Astrocyte (in vitro differentiated cells and primary cell): ENCODE data around the gene SGCA. TPM values are rescaled to one million over a fixed set of nuclear protein-coding genes. Genes with fewer than 3 reads are reported as not detected.

Experiments
- DNase-seq: peaks from one replicate; pipeline ENCODE4 v3.0.0-alpha.2; 2010; ENCODE audit warnings: low read depth
- FAIRE-seq: peaks from 2 replicates; lab custom pipeline; 2011; peaks lifted over from hg19 to GRCh38; lab: Jason Lieb, UNC
- H2AFZ ChIP-seq: 2 replicates; pipeline ENCODE4 v1.6.0; 2012; ENCODE audit warnings: low read depth, low read length, inconsistent platforms
- H3K27ac ChIP-seq: 2 replicates; pipeline ENCODE4 v1.5.1; 2011; ENCODE audit warnings: low read depth, low read length, inconsistent platforms
- H3K27me3 ChIP-seq: 2 replicates; pipeline ENCODE4 v1.6.0; 2011; ENCODE audit warnings: low read length, inconsistent platforms; ENCODE audit not compliant: insufficient read depth
- H3K36me3 ChIP-seq: 2 replicates; pipeline ENCODE4 v1.5.1; 2011; ENCODE audit warnings: low read length, inconsistent platforms; ENCODE audit not compliant: insufficient read depth
- H3K4me1 ChIP-seq: 2 replicates; pipeline ENCODE4 v1.5.1; 2011; ENCODE audit warnings: low read length, inconsistent platforms; ENCODE audit not compliant: insufficient read depth
- H3K4me2 ChIP-seq: 2 replicates; pipeline ENCODE4 v1.6.0; 2012; ENCODE audit warnings: low read length, inconsistent platforms
- H3K4me3 ChIP-seq: 2 replicates; pipeline ENCODE4 v1.5.1; 2011; ENCODE audit warnings: low read depth, mild to moderate bottlenecking, low read length, inconsistent platforms; ENCODE audit not compliant: insufficient read depth
- H3K79me2 ChIP-seq: 2 replicates; pipeline ENCODE4 v1.6.0; 2012; ENCODE audit warnings: mild to moderate bottlenecking, low read length, inconsistent platforms; ENCODE audit not compliant: insufficient read depth
- H3K9ac ChIP-seq: 2 replicates; pipeline ENCODE4 v1.6.0; 2012; ENCODE audit warnings: mild to moderate bottlenecking, low read length, inconsistent platforms
- H3K9me3 ChIP-seq: 2 replicates; pipeline ENCODE4 v1.5.1; 2012; ENCODE audit warnings: low read depth, mild to moderate bottlenecking, low read length, inconsistent platforms; ENCODE audit not compliant: insufficient read depth
- H4K20me1 ChIP-seq: 2 replicates; pipeline ENCODE4 v1.6.0; 2012; ENCODE audit warnings: low read length, inconsistent platforms; ENCODE audit not compliant: insufficient read depth
- H3K27ac Mint-ChIP-seq: one replicate; pipeline ENCODE4 v1.8.0; 2021; ENCODE audit warnings: mild to moderate bottlenecking, mixed read lengths; ENCODE audit not compliant: unreplicated experiment
- H3K27me3 Mint-ChIP-seq: one replicate; pipeline ENCODE4 v1.8.0; 2021; ENCODE audit warnings: low read depth, mixed read lengths; ENCODE audit not compliant: unreplicated experiment
- H3K36me3 Mint-ChIP-seq: one replicate; pipeline ENCODE4 v1.8.0; 2021; ENCODE audit warnings: low read depth, mixed read lengths; ENCODE audit not compliant: unreplicated experiment
- H3K4me1 Mint-ChIP-seq: one replicate; pipeline ENCODE4 v1.8.0; 2021; ENCODE audit warnings: low read depth, mixed read lengths; ENCODE audit not compliant: unreplicated experiment
- H3K4me3 Mint-ChIP-seq: one replicate; pipeline ENCODE4 v1.8.0; 2021; ENCODE audit warnings: mild to moderate bottlenecking, moderate library complexity, mixed read lengths; ENCODE audit not compliant: unreplicated experiment
- H3K9me3 Mint-ChIP-seq: one replicate; pipeline ENCODE4 v1.8.0; 2021; ENCODE audit warnings: mild to moderate bottlenecking, mixed read lengths; ENCODE audit not compliant: unreplicated experiment
- CTCF ChIP-seq: IDR thresholded peaks from 2 replicates; pipeline ENCODE4 v1.5.1; 2011; ENCODE audit warnings: low read depth, mild to moderate bottlenecking, inconsistent platforms, low read length, moderate library complexity; ENCODE audit not compliant: insufficient read depth
- EZH2 ChIP-seq: IDR thresholded peaks from 2 replicates; pipeline ENCODE4 v1.6.1; 2012; ENCODE audit warnings: mild to moderate bottlenecking, low read length, inconsistent platforms; ENCODE audit not compliant: insufficient read depth
- total RNA-seq: library from RNA; stranded (reverse); gene quantifications from 2 replicates; pipeline ENCODE4 v1.2.1, GENCODE V29; 2021

SGCA gene
- total RNA-seq, 1 donor from 2014 or later, result 0.32 TPM

- H3K4me1 ChIP-seq, result peaks cover 17% of the 10 kb centered on the region
- H3K27ac ChIP-seq, result no peak overlapping the region
- TF ChIP-seq EZH2 (no peak), CTCF (no peak)
- H3K4me2 ChIP-seq, result peak overlapping the region; percentile 95
- Mint-ChIP-seq H3K36me3 (no peaks in the 10 kb centered on the region), H3K27ac (peak overlapping the region; percentile 62), H3K4me3 (peak overlapping the region; percentile 73), H3K27me3 (no peaks in the 10 kb centered on the region), H3K4me1 (peaks cover 23% of the 10 kb centered on the region), H3K9me3 (no peaks in the 10 kb centered on the region)
- peaks cover 5% of the 10 kb centered on the region for H3K79me2 ChIP-seq
- FAIRE-seq (no peak), DNase-seq (no peak)
- H3K27me3 ChIP-seq, result no peaks in the 10 kb centered on the region
- peaks cover 2% of the 10 kb centered on the region for H3K36me3 ChIP-seq
- H3K9ac ChIP-seq, result peak overlapping the region; percentile 6
- peaks cover 35% of the 10 kb centered on the region for H4K20me1 ChIP-seq
- no peaks in the 10 kb centered on the region for H3K9me3 ChIP-seq
- no peak overlapping the region for H2AFZ ChIP-seq
- H3K4me3 ChIP-seq, result no peak overlapping the region
Observed at GRCh38 chr17:50130559-50131305, 35.1 kb upstream of the SGCA start.

DNA sequence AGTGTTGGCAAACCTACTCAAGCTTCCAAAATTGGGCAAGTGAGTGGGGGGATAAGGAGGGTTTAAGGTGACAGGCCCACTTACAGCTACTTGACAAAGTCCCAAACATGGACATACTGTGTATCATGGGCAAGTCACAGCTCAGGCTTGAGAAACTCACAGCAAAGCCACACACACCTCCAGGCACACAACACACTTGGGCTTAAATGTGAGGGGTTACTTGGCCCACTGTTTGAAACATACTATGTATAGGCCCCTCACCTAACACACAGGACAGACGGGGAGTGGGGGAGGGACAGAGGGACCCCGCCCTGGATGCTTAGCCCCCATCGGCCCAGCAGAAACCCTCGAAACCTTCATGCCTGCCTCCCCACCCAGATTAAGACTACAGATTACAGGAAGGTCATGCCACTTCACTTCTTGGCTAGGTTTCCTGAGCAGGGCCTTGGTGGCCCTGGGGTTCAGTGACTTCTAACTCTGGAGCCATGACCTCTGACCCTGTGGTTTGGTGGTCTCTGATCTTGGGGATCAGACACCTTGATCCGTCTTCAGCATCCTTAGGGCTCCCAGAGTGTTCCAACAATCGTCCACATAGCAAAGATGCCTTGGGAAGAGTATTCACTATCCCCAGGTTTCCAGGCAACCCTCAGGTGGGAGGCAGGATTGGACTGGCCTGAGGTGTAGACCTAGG, 33.6 kb upstream of the SGCA start:
- H3K4me3 Mint-ChIP-seq, result no peak overlapping the region
- H3K9me3 ChIP-seq, result no peaks in the 10 kb centered on the region
- no peaks in the 10 kb centered on the region for H3K27me3 ChIP-seq
- no peak overlapping the region for H3K9ac ChIP-seq
- H3K4me1 Mint-ChIP-seq, result peaks cover 23% of the 10 kb centered on the region
- H4K20me1 ChIP-seq, result peaks cover 49% of the 10 kb centered on the region
- no peak overlapping the region for H3K27ac ChIP-seq
- no peak for TF ChIP-seq CTCF
- TF ChIP-seq EZH2, result no peak
- FAIRE-seq, result no peak
- no peak overlapping the region for H3K4me3 ChIP-seq
- peaks cover 5% of the 10 kb centered on the region for H3K36me3 ChIP-seq
- H2AFZ ChIP-seq, result no peak overlapping the region
- peaks cover 9% of the 10 kb centered on the region for H3K36me3 Mint-ChIP-seq
- peaks cover 17% of the 10 kb centered on the region for H3K4me1 ChIP-seq
- no peak for DNase-seq
- peaks cover 9% of the 10 kb centered on the region for H3K79me2 ChIP-seq
- no peaks in the 10 kb centered on the region for H3K27me3 Mint-ChIP-seq
- H3K4me2 ChIP-seq, result no peak overlapping the region
- no peak overlapping the region for H3K27ac Mint-ChIP-seq
- H3K9me3 Mint-ChIP-seq, result no peaks in the 10 kb centered on the region
